H9 (cell line): ENCODE results near the gene PHKG2. TPM values are rescaled to one million over a fixed set of nuclear protein-coding genes. Genes with fewer than 3 reads are reported as not detected.

ENCODE experiments used
- DNase-seq: peaks from one replicate; pipeline ENCODE4 v3.0.0-alpha.2; 2017
- H2AFZ ChIP-seq: one replicate; pipeline ENCODE4 v1.6.1; 2013; ENCODE audit warnings: mild to moderate bottlenecking, low read length, control low read depth, moderate library complexity
- H2AK5ac ChIP-seq: 2 replicates; pipeline ENCODE4 v1.6.1; 2013; ENCODE audit warnings: low read length, control low read depth, mixed read lengths; ENCODE audit not compliant: insufficient read length
- H2BK120ac ChIP-seq: one replicate; pipeline ENCODE4 v1.6.1; 2013; ENCODE audit warnings: low read depth, mild to moderate bottlenecking, low read length, control low read depth, inconsistent platforms; ENCODE audit not compliant: poor library complexity, severe bottlenecking
- H2BK12ac ChIP-seq: 2 replicates; pipeline ENCODE4 v1.6.1; 2013; ENCODE audit warnings: low read length, control low read depth, mixed read lengths, low read depth; ENCODE audit not compliant: insufficient read length
- H2BK15ac ChIP-seq: 2 replicates; pipeline ENCODE4 v1.6.1; 2013; ENCODE audit warnings: low read depth, low read length, control low read depth
- H2BK20ac ChIP-seq: one replicate; pipeline ENCODE4 v1.6.1; 2013; ENCODE audit warnings: low read depth, mild to moderate bottlenecking, low read length, control low read depth, inconsistent platforms; ENCODE audit not compliant: poor library complexity, severe bottlenecking
- H2BK5ac ChIP-seq: 2 replicates; pipeline ENCODE4 v1.6.1; 2013; ENCODE audit warnings: low read length, control low read depth, mixed read lengths; ENCODE audit not compliant: insufficient read length
- H3K14ac ChIP-seq: 2 replicates; pipeline ENCODE4 v1.6.1; 2013; ENCODE audit warnings: low read length, control low read depth; ENCODE audit not compliant: insufficient read depth
- H3K18ac ChIP-seq: 2 replicates; pipeline ENCODE4 v1.6.1; 2013; ENCODE audit warnings: low read depth, mild to moderate bottlenecking, mixed read lengths, low read length, control low read depth; ENCODE audit not compliant: insufficient read length
- H3K23ac ChIP-seq: 2 replicates; pipeline ENCODE4 v1.6.1; 2013; ENCODE audit warnings: low read length, control low read depth, mixed read lengths, low read depth; ENCODE audit not compliant: insufficient read length
- H3K23me2 ChIP-seq: 2 replicates; pipeline ENCODE4 v1.6.1; 2013; ENCODE audit warnings: low read depth, mild to moderate bottlenecking, mixed read lengths, low read length, control low read depth; ENCODE audit not compliant: insufficient read length, poor library complexity, severe bottlenecking
- H3K27ac ChIP-seq: 2 replicates; pipeline ENCODE4 v1.5.1; 2013; ENCODE audit warnings: low read length, control low read depth, mixed read lengths, low read depth; ENCODE audit not compliant: insufficient read length
- H3K27me3 ChIP-seq: 2 replicates; pipeline ENCODE4 v1.6.1; 2013; ENCODE audit warnings: low read length, control low read depth, inconsistent platforms; ENCODE audit not compliant: insufficient read depth
- H3K4ac ChIP-seq: 2 replicates; pipeline ENCODE4 v1.6.1; 2013; ENCODE audit warnings: low read depth, mild to moderate bottlenecking, control low read depth, inconsistent platforms, low read length, moderate library complexity
- H3K4me1 ChIP-seq: 2 replicates; pipeline ENCODE4 v1.6.1; 2013; ENCODE audit warnings: low read length, control low read depth, inconsistent platforms; ENCODE audit not compliant: insufficient read depth
- H3K4me2 ChIP-seq: 2 replicates; pipeline ENCODE4 v1.6.1; 2013; ENCODE audit warnings: low read length, control low read depth, mixed read lengths; ENCODE audit not compliant: insufficient read length, insufficient read depth
- H3K56ac ChIP-seq: 2 replicates; pipeline ENCODE4 v1.6.1; 2013; ENCODE audit warnings: low read depth, mild to moderate bottlenecking, mixed read lengths, low read length, control low read depth; ENCODE audit not compliant: insufficient read length
- H3K79me1 ChIP-seq: 2 replicates; pipeline ENCODE4 v1.6.1; 2013; ENCODE audit warnings: low read depth, mild to moderate bottlenecking, moderate library complexity, low read length, control low read depth, inconsistent platforms; ENCODE audit not compliant: insufficient read depth, poor library complexity, severe bottlenecking
- H3K79me2 ChIP-seq: 2 replicates; pipeline ENCODE4 v1.6.1; 2013; ENCODE audit warnings: low read length, control low read depth, inconsistent platforms; ENCODE audit not compliant: insufficient read depth
- H3K9ac ChIP-seq: 2 replicates; pipeline ENCODE4 v1.6.1; 2013; ENCODE audit warnings: low read length, control low read depth, mixed read lengths; ENCODE audit not compliant: insufficient read length; ENCODE audit errors: extremely low read depth
- H3K9me3 ChIP-seq: one replicate; pipeline ENCODE4 v1.6.1; 2013; ENCODE audit warnings: low read depth, low read length, inconsistent platforms; ENCODE audit not compliant: control insufficient read depth
- H3T11ph ChIP-seq: one replicate; pipeline ENCODE4 v1.6.1; 2013; ENCODE audit warnings: mild to moderate bottlenecking, low read length, control low read depth, inconsistent platforms
- H4K20me1 ChIP-seq: one replicate; pipeline ENCODE4 v1.6.1; 2013; ENCODE audit not compliant: control insufficient read depth, insufficient read length, insufficient read depth
- H4K5ac ChIP-seq: 2 replicates; pipeline ENCODE4 v1.6.1; 2013; ENCODE audit warnings: low read depth, mild to moderate bottlenecking, mixed read lengths, low read length, control low read depth; ENCODE audit not compliant: insufficient read length
- H4K8ac ChIP-seq: replicated peaks from 2 replicates; pipeline ENCODE4 v1.6.1; 2013; ENCODE audit warnings: low read length, control low read depth, mixed read lengths, low read depth; ENCODE audit not compliant: insufficient read length
- H4K91ac ChIP-seq: 2 replicates; pipeline ENCODE4 v1.6.1; 2013; ENCODE audit warnings: low read depth, mild to moderate bottlenecking, moderate library complexity, mixed read lengths, low read length, control low read depth; ENCODE audit not compliant: insufficient read length
- H3K27ac Mint-ChIP-seq, 3 experiments: 2 replicates in 2 of 3; 3 replicates in 1 of 3; pipeline ENCODE4 v1.8.0; 2020 to 2021; ENCODE audit warnings: mixed read lengths in 3 of 3, mild to moderate bottlenecking in 1 of 3, moderate library complexity in 1 of 3
- H3K27me3 Mint-ChIP-seq: 2 replicates; pipeline ENCODE4 v1.8.0; 2021; ENCODE audit warnings: low read depth, mild to moderate bottlenecking, moderate library complexity, mixed read lengths
- H3K36me3 Mint-ChIP-seq, 3 experiments: 2 replicates in 2 of 3; 3 replicates in 1 of 3; pipeline ENCODE4 v1.8.0; 2020 to 2021; ENCODE audit warnings: low read depth in 3 of 3, mixed read lengths in 3 of 3; ENCODE audit not compliant: insufficient read depth in 1 of 3
- H3K4me1 Mint-ChIP-seq, 2 experiments: 2 replicates each; pipeline ENCODE4 v1.8.0; 2020; ENCODE audit warnings: mixed read lengths in 2 of 2
- H3K4me3 Mint-ChIP-seq, 2 experiments: 2 replicates in 1 of 2; 3 replicates in 1 of 2; pipeline ENCODE4 v1.8.0; 2020 to 2021; ENCODE audit warnings: mild to moderate bottlenecking in 2 of 2, mixed read lengths in 2 of 2, moderate library complexity in 1 of 2
- H3K9me3 Mint-ChIP-seq, 2 experiments: 2 replicates in 1 of 2; 3 replicates in 1 of 2; pipeline ENCODE4 v1.8.0; 2020; ENCODE audit warnings: mild to moderate bottlenecking in 2 of 2, mixed read lengths in 2 of 2, moderate library complexity in 1 of 2
- WGBS: extraction: QIAGEN DNeasy Blood & Tissue Kit; methylation state at CpG from one replicate; pipeline ENCODE4 v1.1.7; 2013; ENCODE audit warnings: missing lambda C conversion rate, low lambda C conversion rate, mixed read lengths; ENCODE audit not compliant: insufficient read length; ENCODE audit errors: extremely low coverage; 5-methylcytosine and 5-hydroxymethylcytosine counted together
- total RNA-seq: library from RNA; stranded (reverse); gene quantifications from 2 replicates; pipeline ENCODE4 v1.2.1, GENCODE V29; 2021
- TF ChIP-seq, protein P1 (sequence below): fragments of 200-600 bp; sonication (generic); conservative IDR thresholded peaks from 3 replicates; pipeline ENCODE4 v1.8.0; 2021; ENCODE audit warnings: antibody characterized with exemption, mild to moderate bottlenecking

PHKG2 gene
- total RNA-seq, 1 experiment from 2014 or later, result 46.6 TPM

DNA sequence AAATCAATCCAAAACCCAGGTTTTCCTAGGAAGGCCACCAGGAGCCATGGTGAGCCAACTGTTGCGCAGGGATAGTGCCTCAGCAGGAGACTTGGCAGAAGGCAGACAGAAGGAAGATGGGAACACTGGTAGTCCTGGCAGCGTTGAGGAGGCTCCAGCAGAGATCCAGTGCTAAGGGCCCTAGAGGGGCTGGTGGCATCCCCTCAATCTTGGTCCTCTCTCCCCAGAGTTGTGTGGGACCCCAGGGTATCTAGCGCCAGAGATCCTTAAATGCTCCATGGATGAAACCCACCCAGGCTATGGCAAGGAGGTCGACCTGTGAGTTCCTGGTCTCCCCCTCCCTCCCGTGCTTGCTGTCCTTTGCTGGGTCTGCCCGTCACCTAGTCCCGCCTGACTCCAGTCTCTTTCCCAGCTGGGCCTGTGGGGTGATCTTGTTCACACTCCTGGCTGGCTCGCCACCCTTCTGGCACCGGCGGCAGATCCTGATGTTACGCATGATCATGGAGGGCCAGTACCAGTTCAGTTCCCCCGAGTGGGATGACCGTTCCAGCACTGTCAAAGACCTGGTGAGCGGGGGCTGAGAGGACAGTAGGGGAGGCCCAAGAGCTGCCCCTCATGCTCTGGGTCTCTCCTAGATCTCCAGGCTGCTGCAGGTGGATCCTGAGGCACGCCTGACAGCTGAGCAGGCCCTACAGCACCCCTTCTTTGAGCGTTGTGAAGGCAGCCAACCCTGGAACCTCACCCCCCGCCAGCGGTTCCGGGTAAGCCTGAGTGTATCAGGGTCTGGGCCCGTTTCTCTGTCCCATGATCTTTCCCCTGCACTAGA is 7.9 kb downstream of the PHKG2 start:
- Histone ChIP-seq H3K23me2 (peaks cover 6% of the 10 kb centered on the region), H4K20me1 (no peaks in the 10 kb centered on the region), H3K9me3 (no peaks in the 10 kb centered on the region), H3K9ac (no peak overlapping the region), H2AFZ (no peak overlapping the region), H3K27me3 (no peaks in the 10 kb centered on the region), H2BK12ac (no peak overlapping the region), H4K8ac (no peak overlapping the region), H4K5ac (no peak overlapping the region), H2BK5ac (no peak overlapping the region), H2BK20ac (no peak overlapping the region), H3K4me2 (no peak overlapping the region), H3K23ac (no peak overlapping the region), H2BK120ac (no peak overlapping the region), H3K14ac (no peak overlapping the region), H3K27ac (no peak overlapping the region), H3K18ac (no peak overlapping the region), H4K91ac (no peak overlapping the region), H3K4me1 (no peaks in the 10 kb centered on the region), H3K79me1 (no peaks in the 10 kb centered on the region), H3K56ac (no peak overlapping the region), H2BK15ac (no peak overlapping the region), H3T11ph (no peak overlapping the region), H3K79me2 (no peaks in the 10 kb centered on the region), H2AK5ac (no peak overlapping the region), H3K4ac (no peak overlapping the region)
- no CpG with 5 or more reads among the region's 20 CpGs for WGBS
- peaks cover 7 to 8% of the 10 kb centered on the region in 2 experiments for H3K4me1 Mint-ChIP-seq
- TF ChIP-seq, protein P1, sequence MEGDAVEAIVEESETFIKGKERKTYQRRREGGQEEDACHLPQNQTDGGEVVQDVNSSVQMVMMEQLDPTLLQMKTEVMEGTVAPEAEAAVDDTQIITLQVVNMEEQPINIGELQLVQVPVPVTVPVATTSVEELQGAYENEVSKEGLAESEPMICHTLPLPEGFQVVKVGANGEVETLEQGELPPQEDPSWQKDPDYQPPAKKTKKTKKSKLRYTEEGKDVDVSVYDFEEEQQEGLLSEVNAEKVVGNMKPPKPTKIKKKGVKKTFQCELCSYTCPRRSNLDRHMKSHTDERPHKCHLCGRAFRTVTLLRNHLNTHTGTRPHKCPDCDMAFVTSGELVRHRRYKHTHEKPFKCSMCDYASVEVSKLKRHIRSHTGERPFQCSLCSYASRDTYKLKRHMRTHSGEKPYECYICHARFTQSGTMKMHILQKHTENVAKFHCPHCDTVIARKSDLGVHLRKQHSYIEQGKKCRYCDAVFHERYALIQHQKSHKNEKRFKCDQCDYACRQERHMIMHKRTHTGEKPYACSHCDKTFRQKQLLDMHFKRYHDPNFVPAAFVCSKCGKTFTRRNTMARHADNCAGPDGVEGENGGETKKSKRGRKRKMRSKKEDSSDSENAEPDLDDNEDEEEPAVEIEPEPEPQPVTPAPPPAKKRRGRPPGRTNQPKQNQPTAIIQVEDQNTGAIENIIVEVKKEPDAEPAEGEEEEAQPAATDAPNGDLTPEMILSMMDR, result no peak
- no peak for DNase-seq
- H3K9me3 Mint-ChIP-seq, result no peaks in the 10 kb centered on the region
- H3K4me3 Mint-ChIP-seq, result peak overlapping the region in 1 of 2 experiments; percentile 33; a peak in 1 of 5 replicates
- no peaks in the 10 kb centered on the region for H3K27me3 Mint-ChIP-seq
- H3K36me3 Mint-ChIP-seq, result peaks cover 7 to 59% (median 38%) of the 10 kb centered on the region in 3 experiments
- H3K27ac Mint-ChIP-seq, result no peak overlapping the region
